ENCODE data around the gene RAPGEF4. TPM values are rescaled to one million over a fixed set of nuclear protein-coding genes. Genes with fewer than 3 reads are reported as not detected.
A peak's percentile ranks its signal among the peaks of the same experiment; 100 is the strongest.

The RAPGEF4 gene
- total RNA-seq, 1 experiment from 2014 or later: 2.4 TPM

DNA sequence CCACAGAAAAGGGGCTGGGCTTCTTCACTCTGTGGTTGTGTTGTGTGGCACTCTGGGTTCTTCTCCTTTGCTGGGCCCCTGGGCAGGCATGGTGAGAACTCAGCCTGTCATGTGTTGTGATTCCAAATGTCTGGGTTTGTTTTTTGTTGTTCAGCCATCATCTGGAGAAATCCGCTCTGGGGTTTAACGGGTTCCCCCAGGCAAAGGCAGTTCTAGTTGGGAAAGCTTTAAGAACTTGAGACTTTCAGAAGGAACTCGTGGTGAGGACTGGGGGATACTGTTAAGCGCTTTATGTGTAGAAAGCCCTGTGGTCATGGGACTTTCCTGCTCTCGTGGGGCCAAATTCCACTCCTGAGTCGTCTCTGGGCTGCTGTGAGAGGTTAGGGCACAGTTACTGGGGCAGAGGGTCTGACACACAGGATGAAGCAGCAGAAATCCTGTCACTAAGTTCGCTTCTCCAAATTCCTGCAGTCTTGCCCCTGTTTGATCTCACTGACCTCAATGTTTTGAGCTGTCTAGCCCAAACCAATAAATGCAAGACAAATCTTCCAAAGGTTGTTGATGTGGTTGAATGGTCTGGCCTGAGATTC, 87.7 kb downstream of the RAPGEF4 start:
- peak; percentile 13 for DNase-seq (ENCODE audit: low read depth)

GRCh38 chr2:172826522-172826921, 90.9 kb downstream of the RAPGEF4 start:
- DNase-seq (ENCODE audit: low read depth): no peak

DNA sequence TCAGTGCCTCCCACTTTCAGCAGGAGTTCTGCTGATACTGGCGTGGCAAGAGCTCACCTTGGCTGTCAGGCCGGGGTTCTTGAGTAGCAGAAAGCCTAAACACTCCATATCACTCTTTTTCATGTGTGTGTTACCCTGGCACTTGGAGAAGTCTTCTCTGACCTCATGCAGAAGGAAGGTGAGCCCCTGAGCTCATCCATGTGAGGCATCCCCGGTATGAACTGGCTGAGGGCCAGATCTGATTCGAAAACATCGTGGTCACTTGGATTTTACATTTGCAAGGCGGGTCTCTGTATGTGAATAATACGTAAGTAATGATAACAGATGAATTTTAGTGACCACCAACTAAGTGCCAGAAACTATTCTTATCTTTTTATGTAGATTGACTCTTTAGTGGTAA, 93.6 kb downstream of the RAPGEF4 start:
- DNase-seq (ENCODE audit: low read depth): peak; percentile 59

GRCh38 chr2:172830482-172830881, 94.8 kb downstream of the RAPGEF4 start:
- no peak for DNase-seq (ENCODE audit: low read depth)

DNA sequence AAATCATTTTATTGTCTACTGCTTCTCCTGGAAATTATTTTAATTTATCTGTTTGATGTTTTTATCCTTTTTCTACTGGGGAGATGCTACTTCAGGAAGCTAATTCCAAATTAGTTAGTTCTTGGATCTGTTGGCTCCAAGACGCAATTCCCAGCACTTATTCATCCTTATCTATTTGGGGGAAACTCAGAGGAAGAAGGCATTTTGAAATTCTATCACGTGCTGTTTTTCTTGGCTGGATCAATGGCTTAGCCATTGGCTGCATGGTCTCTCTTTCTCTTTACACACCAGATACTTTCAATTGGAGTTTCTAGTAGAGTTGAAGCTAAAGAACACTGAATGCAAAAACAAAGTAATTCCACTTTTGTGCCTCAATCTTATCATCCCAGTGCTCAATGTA, 98.3 kb downstream of the RAPGEF4 start:
- peak; percentile 42 for DNase-seq (ENCODE audit: low read depth)

GRCh38 chr2:172834881-172835280, 99.2 kb downstream of the RAPGEF4 start:
- DNase-seq (ENCODE audit: low read depth): no peak

- DNase-seq (ENCODE audit: low read depth): peak; percentile 80
Observed at GRCh38 chr2:172836347-172836821, 100.7 kb downstream of the RAPGEF4 start.

DNA sequence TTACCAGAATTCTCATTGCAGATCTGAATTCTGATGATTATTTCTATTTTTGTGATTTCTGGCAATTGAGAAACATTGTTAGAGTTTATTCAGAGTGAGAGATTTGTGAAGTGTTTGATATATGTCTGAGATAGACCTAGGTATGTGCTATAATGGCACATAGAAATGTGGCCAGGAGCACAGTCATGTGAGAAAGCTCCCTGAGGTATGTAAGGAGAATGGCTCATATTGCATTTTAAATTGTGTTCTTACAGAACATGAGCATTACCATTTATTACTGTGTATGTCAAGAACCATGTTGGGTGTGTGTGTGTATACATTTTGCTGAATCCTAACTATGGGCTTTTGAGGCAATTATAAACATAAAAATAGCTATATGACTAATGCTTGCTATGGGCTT, 101.2 kb downstream of the RAPGEF4 start:
- no peak for DNase-seq (ENCODE audit: low read depth)

GRCh38 chr2:172839446-172839845, 103.8 kb downstream of the RAPGEF4 start:
- no peak for DNase-seq (ENCODE audit: low read depth)

DNA sequence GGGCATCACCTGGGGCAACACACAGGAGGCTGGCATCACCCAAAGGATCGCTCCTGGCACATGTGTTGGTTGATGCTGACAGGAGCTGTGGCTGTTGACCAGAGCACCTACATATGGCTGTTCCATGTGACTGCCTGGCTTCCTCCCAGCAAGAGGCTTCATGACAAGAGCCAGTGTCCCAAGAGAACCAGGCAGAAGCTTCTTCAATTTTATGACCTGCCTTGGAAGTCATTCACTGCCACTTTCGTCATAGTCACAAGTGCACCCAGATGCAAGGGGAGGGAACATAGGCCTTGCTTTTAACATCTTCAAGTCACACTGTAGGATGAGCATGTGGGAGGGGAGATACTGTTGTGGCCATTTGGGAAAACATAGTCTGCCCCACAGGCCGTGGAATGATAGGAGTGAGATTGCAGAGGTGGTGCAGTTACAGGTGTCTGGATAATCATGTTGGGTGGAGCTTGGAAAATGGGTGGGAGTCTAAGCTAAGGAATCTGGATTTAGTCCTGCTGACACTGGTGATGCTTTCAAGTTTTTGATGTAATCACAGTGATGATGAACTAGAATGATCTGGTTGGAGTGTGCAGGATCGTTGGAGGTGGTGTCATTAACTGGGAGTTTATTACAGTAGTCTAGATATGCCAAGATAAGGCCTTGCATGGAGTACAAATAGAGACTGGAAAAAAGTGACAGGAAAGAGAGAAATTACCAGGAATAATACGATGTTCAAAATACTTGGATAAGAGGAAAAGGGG, 107.0 kb downstream of the RAPGEF4 start:
- no peak for DNase-seq (ENCODE audit: low read depth)

- DNase-seq (ENCODE audit: low read depth): no peak
Observed at GRCh38 chr2:172843266-172843582, 107.6 kb downstream of the RAPGEF4 start.

DNA sequence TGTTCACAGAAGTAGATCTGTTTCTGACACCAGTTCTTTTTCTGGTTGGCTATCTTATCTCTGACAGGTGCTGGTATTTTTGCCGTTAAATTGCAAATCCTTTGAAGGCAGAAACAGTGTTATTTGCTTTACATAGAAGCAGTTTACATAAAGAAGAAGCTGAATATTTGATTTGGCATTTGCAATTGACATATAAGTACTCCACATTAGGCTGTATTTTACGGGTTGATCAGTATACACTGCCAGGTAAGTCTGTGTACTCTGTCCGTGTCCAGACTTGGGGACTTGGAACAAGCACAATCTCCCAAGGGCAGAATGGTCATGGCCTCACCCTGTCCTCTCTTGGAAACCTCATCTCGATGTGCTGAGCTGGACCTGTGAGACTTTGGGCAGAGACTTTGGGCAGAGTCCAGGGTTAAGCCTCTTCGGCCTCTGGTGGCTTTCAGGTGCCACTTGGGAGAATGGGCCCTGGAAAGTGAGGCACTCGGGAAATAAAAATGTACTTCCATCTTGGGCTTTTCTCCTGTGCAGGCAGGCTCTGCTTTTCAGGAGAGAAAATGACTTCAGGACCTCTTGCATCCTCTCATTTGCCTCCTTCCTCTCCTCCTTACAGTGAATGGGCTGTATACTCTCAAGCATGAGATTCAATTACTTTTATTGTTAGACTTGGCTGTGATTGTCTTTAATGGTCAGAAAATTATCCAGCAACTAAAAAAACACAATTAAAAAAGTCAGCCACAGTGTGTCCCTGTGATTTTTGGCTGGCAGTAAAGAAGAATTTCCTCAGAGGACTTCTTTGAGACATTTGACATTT, 108.5 kb downstream of the RAPGEF4 start:
- DNase-seq (ENCODE audit: low read depth): no peak

DNA sequence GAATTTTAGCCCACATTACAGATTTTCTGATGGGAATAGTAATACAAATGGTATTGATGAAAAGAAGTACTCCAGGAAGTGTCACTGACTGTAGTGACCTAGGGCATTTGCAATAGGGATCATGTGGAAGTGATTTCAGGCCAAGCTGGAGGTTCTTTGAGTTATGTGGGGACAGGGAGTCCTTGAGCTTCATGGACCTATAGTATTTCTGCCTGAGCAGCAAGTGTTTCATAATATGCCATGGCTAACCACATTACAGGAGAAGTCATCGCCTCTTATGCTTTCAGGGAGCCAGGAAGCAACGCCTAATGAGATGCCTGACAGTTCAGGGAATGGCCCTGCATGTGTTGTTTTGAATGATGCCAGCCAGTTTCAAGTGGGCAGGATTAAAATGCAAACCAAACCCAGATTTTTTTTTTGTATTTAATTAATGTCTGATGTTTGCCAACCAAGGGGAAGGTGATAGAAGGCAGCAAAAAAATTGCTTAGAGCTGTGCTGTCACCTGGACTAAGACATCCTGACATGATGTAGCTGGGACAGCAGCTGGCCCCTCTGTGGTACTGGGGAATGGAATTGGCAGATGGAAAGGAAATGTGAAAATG, 109.5 kb downstream of the RAPGEF4 start:
- DNase-seq (ENCODE audit: low read depth): no peak

DNA sequence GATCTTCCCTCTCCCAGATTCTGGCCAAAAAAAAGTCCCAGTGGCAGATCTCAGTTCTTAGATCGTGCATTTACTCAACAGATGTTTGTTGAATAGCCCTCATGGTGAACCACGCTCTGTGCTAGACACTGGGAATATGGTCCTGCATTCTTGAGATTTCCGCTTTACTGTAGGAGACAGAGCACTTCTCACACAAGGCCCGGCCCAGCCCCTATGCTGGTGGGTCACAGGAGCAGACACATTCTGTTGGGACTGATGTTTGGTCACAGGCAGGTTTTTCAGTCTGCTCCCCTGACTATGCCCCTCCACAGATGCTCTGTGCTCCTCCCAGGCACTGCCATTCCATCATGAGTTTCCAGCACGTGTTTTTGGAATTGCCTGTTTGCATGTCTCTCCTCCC, 110.9 kb downstream of the RAPGEF4 start:
- DNase-seq (ENCODE audit: low read depth): no peak

- DNase-seq (ENCODE audit: low read depth): no peak
Observed at GRCh38 chr2:172847188-172847587, 111.5 kb downstream of the RAPGEF4 start.

- no peak for DNase-seq (ENCODE audit: low read depth)
Observed at GRCh38 chr2:172848519-172848918, 112.9 kb downstream of the RAPGEF4 start.

- no peak for DNase-seq (ENCODE audit: low read depth)
Observed at GRCh38 chr2:172849519-172850217, 114.0 kb downstream of the RAPGEF4 start.

GRCh38 chr2:172855588-172855987, 119.9 kb downstream of the RAPGEF4 start:
- DNase-seq (ENCODE audit: low read depth): no peak

- DNase-seq (ENCODE audit: low read depth): no peak
Observed at GRCh38 chr2:172856606-172857005, 121.0 kb downstream of the RAPGEF4 start.

GRCh38 chr2:172858473-172858745, 122.8 kb downstream of the RAPGEF4 start:
- no peak for DNase-seq (ENCODE audit: low read depth)

DNA sequence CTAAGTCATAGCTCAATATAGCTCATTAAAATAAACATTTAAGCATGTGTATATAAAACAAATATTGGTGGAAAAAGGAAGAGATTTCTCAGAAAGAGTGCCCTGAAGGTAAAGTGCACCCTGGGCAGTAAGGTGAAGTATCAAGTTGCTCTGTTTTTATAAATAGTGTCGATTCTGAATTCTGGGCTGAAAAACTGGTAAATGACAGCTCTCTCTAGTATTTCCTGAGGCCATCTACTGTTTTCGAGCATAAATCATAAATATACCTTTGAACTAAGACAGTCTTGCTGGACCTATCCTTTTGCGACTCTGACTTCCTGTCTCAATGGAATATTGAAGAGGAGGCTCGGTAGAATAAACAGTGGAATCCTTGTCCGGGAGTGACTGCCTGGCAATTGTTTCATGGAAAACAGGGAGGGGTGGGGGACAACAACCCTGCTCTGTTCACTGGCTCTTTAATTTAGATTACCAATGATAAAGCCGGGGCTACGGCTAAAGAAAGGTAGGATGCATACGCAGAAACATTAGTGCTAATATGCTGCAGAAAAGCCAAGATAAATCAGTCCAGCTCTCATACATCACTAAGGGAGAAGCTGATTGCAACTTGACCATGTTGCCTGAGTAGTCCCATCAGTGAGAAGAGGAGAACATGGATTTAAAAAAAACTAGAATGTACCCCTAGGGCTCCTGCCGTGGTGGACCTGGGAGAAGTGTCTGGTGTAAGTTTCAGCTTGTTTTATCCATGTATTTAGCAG, 124.1 kb downstream of the RAPGEF4 start:
- DNase-seq (ENCODE audit: low read depth): peak; percentile 21

Data from RPMI7951 (cell line).